ENCODE results near the gene TM7SF3.
A peak's percentile ranks its signal among the peaks of the same experiment; 100 is the strongest.

Gene TM7SF3

DNA sequence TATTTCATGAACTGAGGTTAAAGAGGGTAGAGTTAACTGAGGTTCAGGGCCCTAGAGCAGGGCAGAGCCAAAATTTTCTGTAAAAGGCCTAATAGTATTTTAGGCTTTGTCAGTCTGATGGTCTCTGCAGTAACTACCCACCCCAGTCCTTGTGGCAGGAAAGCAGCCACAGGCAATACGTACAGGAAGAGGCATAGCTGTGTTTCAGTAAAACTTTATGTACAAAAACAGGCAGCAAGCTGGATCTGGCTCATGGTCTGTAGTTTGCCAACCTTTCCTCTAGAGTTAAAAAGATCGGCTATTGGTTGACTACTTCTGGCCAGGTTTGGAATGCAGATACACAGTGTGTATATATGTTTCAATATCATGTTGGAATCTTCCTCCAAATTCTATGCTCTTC lies 17.2 kb downstream of the TM7SF3 start:
- H3K4me3 ChIP-seq (replicated peaks; ENCODE audit: low read depth, low read length) = no peak overlapping the region
- TF ChIP-seq, protein P1, sequence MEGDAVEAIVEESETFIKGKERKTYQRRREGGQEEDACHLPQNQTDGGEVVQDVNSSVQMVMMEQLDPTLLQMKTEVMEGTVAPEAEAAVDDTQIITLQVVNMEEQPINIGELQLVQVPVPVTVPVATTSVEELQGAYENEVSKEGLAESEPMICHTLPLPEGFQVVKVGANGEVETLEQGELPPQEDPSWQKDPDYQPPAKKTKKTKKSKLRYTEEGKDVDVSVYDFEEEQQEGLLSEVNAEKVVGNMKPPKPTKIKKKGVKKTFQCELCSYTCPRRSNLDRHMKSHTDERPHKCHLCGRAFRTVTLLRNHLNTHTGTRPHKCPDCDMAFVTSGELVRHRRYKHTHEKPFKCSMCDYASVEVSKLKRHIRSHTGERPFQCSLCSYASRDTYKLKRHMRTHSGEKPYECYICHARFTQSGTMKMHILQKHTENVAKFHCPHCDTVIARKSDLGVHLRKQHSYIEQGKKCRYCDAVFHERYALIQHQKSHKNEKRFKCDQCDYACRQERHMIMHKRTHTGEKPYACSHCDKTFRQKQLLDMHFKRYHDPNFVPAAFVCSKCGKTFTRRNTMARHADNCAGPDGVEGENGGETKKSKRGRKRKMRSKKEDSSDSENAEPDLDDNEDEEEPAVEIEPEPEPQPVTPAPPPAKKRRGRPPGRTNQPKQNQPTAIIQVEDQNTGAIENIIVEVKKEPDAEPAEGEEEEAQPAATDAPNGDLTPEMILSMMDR (IDR thresholded peaks at IDR 0.05; ENCODE audit: low read length, missing control alignments) = no peak
- DNase-seq (ENCODE audit: low read depth) = no peak

DNA sequence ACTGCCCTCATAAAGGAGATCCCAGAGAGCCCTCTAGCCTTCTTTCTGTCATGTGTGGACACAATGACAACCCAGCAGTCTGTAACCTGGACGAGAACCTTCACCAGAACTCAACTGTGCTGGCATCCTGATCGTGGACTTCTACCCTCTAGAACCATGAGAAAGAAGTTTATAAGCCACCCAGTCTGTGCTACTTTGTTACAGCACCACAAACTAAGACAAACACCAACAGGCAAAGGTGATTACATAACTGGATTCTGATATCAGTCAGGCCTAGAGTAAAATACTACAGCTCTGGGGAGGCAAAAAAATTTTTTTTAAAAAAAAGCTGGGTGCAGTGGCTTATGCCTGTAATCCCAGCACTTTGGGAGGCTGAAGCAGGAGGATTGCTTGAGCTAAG lies 18.5 kb downstream of the TM7SF3 start:
- no peak for DNase-seq (ENCODE audit: low read depth)
- TF ChIP-seq, protein P1 (IDR thresholded peaks at IDR 0.05; ENCODE audit: low read length, missing control alignments) = no peak

DNA sequence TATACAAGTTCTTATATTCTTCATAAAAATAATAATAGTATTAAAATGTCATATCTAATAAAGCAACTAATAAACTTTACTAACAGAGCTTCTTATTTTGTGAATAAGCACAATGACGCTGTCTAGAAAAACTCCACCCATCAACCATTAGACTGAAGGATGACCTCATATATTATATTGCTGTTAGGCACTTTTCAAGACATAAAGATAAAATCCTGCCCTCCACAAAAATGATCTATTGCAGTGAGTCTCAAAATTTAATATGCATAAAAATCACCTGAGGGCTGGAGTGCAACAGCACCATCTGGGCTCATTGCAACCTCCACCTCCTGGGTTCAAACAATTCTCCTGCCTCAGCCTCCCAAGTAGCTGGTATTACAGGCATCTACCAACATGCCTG lies 20.1 kb downstream of the TM7SF3 start:
- H3K4me3 ChIP-seq (replicated peaks; ENCODE audit: low read depth, low read length) = no peak overlapping the region
- no peak for DNase-seq (ENCODE audit: low read depth)
- TF ChIP-seq, protein P1 (IDR thresholded peaks at IDR 0.05; ENCODE audit: low read length, missing control alignments) = no peak

More for the DNA sequence above, 18.5 kb downstream of the TM7SF3 start:
- no peak overlapping the region for H3K4me3 ChIP-seq (replicated peaks; ENCODE audit: low read depth, low read length)

DNA sequence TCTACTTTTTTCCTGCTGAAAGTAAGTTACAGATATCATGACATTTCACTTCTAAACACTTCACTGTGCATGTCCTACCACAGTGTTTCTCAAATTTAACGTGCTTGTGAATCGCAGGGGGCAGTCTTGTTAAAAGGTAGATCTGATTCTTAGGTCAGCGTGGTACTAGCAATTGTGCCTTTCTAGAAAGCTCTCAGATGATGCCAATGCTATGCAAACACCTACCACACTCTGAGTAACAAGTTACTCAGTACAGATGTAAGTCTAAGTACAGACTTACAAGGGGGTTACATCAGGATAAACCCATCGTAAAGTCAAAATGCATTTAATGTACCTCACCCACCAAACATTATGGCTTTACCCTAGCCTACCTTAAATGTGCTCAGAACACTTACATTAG lies 22.4 kb downstream of the TM7SF3 start:
- DNase-seq (ENCODE audit: low read depth) = no peak
- TF ChIP-seq, protein P1 (IDR thresholded peaks at IDR 0.05; ENCODE audit: low read length, missing control alignments) = no peak
- H3K4me3 ChIP-seq (replicated peaks; ENCODE audit: low read depth, low read length) = no peak overlapping the region

DNA sequence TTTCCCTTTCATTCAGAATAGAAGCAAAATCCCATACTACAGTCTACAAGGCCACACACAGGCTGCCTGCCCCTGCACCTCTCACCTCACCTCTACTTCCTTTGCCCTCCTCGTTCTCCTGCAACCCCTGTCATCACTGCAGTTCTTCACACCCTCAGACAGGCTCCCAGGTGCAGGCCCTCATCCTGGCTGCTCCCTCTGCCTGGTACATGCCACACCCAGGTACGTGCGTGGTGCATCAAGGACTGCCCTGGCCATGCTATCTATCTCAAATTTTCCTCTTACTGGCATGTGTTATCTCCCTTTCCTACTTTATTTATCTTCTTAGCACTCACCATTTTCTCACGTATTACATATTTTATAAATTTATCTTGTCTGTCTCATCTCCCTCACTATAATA lies 24.3 kb downstream of the TM7SF3 start:
- TF ChIP-seq, protein P1 (IDR thresholded peaks at IDR 0.05; ENCODE audit: low read length, missing control alignments) = no peak
- DNase-seq (ENCODE audit: low read depth) = no peak
- H3K4me3 ChIP-seq (replicated peaks; ENCODE audit: low read depth, low read length) = no peak overlapping the region

DNA sequence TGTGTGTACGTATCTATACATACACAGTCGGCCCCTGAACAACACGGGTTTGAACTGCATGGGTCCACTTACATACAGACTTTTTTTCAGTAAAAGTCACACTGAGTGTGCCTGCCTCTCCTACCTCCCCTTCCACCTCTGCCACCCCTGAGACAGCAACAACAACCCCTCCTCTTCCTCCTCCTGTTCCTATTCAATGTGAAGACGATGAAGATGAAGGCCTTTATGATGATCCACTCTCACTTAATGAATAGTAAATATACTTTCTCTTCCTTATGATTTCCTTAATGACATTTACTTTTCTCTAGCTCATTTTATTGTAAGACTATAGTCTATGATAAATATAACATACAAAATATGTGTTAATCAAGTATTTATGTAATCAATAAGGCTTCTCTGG lies 25.5 kb downstream of the TM7SF3 start:
- no peak overlapping the region for H3K4me3 ChIP-seq (replicated peaks; ENCODE audit: low read depth, low read length)
- TF ChIP-seq, protein P1 (IDR thresholded peaks at IDR 0.05; ENCODE audit: low read length, missing control alignments) = no peak
- no peak for DNase-seq (ENCODE audit: low read depth)

DNA sequence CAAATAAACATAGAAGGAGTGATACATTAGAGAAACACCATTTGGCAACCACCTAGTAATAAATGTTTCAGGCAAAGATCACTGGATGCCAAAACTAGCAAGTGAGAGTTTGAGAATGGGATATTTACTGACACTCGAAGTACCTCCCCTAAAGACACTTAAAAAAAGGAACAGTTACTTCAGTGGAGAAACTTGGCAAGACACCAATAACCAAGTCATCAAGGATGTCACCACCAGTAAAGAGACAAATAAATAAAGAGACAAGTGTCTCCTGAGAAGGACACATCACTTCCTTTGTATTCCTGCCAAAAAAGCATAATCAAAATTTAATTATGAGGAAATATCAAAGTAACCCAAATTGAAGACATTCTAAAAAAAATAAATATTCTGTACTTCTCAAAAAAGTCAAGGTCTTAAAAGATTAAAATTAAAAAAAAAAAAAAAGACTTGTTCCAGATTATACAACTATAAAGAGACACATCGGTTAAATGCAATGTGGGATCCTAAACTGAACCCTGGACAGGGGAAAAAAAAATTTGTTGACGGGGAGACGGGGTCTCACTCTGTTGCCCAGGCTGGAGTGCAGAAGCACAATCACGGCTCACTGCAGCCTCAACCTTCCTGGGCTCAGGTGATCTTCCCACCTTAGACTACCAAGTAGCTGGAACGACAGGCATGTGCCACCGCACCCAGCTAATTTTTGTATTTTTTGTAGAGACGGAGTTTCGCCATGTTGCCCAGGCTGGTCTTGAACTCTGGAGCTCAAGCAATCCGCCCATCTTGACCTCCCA lies 26.4 kb downstream of the TM7SF3 start:
- DNase-seq (ENCODE audit: low read depth) = peak; percentile 29
- TF ChIP-seq, protein P1 (IDR thresholded peaks at IDR 0.05; ENCODE audit: low read length, missing control alignments) = no peak
- no peak overlapping the region for H3K4me3 ChIP-seq (replicated peaks; ENCODE audit: low read depth, low read length)

Data from fibroblast of pulmonary artery (primary cell).